Right kidney (tissue), 9 donors: Measurements from ENCODE around the gene BNIP5.

Experiments
- DNase-seq: peaks from one replicate; pipeline ENCODE4 v3.0.0-alpha.2; 2016
- long read RNA-seq, 8 donors: transcript quantifications; one replicate each; lab custom pipeline, GENCODE V29; 2026

BNIP5 gene, protein sequence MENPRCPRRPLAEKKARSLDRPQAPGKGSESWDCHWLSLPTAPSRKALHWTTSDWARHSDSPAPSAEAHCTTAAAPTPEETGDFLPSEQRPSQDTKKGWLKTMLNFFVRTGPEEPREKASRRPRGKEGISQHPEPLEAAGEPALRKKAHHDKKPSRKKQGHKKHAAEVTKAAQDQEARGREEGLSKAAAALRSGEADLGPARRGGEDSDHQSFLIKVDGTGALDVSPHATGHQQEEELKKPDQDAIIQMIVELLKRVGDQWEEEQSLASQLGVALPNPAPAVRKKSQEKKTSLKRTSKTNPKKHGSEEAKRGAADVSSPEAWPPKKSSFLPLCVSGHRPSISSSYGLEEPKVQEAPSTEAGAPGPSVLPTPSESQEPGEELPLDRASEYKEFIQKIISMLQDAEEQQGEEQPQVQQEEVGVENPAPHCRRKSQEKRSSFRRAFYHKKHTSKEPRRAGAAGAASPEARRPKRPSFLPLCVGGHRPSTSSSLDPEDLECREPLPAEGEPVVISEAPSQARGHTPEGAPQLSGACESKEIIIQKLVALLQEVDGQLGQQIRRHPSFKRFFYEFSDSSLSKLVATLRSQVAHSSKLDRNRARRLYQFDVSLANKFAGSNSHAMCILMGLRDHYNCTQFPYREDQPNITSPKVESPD
- long read RNA-seq, donor 1, result 0 reads
- long read RNA-seq, donor 2, result 0 reads
- long read RNA-seq, donor 3, result 0 reads
- long read RNA-seq, donor 4, result 0 reads
- long read RNA-seq, donor 5, result 0 reads
- long read RNA-seq, donor 6, result 0 reads
- long read RNA-seq, donor 7, result 0 reads
- long read RNA-seq, donor 8, result 0 reads

DNA sequence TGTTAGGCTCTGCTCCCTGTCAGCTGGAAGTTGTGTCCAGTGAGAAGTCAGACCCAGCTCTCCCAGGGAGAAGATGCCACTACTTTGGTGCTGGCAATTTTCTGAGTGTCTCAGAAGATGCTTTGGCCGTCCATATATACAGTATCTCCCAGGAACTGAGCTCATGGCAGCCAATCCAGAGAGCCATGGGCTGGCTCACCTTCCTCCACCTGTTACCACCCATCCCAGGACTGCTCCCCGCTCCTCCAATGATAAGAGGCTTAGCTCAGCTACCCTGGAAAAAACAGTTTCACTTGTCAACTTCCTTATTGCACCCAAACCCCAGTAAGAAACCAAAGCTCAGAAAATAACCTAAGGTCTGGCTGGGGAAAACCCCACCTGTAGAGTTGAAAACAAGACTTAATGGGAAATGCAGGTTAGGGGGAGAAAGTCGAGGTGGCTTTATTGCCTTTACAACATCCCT is at the start of gene BNIP5:
Gene BNIP5, minus strand, starts transcription at position 110 of the 463 bp plus-strand sequence. CDS start 6,198 bp downstream, outside the sequence.
- no peak for DNase-seq

DNA sequence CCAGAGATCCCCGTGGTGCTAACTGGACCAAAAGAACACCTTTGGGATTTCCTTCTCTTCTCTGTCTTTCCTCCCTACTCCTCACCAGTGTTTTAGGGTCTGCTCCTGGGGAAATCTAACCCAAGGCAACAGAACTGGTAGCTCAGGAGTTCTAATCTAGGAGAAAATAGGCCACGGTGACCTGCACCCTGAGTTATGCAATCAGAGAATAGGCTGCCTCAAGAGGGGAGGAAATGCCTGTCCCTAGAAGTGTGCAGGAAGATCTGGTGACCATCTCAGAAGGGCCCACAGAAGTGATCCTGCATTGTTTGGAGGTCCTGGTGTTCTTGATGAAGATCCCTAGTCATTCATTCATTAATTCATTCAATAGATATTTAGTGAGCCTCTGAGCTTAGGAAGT is 47.4 kb upstream of the BNIP5 start:
- DNase-seq, result no peak

DNA sequence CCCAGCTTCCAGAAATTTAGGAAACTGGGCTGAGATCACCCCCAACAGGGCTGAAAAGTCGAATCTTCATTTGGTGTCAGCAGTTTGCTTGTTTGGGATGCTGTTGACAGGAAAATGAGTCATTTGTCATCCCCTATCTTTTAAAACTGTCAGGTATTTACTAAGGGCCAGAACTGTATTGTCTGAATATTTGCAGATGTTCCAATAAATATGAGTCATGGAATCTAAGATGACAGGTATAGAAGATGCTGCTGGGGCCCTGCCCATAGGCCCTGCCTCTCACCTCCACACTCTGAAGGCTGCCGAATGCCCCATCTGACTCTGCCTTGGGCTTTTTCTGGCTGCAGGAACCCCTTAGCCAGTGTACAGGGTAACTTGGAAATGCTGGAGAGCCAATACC is 46.9 kb upstream of the BNIP5 start:
- no peak for DNase-seq

DNA sequence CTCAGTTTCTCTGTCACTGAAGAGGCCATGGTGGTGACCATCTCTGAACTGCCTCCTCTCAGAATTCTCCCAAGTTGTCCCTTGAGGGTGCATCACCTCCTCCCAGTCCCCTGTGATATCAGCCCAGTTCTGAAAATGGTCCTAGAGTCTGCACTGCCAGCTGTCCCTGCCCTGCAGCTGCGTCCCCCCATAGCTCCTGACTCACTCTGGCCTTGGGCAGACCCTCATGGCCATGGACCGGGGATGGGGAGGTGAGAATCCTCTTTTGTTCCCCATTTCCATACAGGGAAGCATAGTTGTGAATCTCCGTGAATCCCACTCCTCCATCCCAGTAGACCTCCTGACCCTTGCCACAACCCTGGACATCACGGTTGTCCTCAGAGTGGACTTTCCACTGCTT is 46.3 kb upstream of the BNIP5 start:
- DNase-seq, result no peak

DNA sequence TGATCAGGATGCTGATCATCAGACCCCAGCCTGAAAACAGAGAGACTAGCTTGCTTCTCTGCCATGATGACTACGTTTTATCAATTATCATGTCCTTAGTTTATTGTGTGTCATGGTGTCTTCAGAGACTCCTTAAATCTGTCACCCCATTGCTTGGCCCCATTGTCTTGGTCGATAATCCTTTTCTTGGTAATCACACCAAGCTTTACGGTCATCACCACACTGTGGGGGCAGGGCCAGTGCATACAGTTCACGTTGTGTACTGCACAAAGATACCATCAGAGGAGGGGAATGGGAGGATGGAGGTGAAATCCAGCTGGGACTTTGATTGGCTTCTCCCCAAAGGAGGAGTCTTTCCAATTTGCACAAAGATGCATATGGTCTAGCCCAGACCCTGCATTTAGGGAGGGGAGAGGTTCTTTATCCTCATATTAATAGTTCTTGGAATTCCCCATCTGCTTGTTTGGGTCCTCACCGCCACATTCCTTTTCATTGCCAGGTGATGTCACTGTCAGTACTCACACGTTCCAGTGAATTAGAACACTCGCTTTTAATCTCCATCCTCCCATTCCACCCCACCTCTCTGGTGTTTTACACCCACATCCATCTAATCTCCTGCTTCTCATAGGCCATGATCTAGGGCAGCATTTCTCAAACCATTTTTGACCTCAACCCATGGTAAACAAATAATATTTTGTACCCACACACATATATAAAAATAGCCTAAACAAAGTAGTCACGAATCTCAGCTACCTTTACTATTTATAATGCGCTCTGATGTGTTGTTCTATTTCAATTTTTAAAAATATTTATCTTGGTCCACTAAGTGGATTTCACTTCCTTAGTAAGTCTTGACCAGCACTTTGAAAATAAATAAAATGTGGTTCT is 45.1 kb upstream of the BNIP5 start:
- DNase-seq, result no peak

DNA sequence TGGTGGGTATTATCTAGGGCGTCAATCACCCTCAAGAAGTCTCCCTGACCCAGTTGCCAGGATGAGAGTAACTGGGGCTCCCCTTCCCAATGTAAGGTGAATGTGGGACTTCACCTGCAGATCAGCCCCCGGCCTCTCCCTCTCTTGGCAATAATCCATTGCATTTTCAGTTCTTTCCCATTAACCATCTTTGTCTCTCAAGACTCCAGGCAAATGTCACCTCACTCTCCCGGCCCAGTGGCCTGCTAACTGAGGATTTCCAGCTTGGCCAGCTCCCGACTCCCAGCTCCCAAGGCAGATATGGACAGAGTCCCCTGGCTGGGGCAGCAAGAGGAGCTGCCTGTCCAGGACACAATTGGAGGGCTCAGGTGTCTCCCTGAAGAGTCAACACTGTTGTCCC is 43.5 kb upstream of the BNIP5 start:
- DNase-seq, result no peak

DNA sequence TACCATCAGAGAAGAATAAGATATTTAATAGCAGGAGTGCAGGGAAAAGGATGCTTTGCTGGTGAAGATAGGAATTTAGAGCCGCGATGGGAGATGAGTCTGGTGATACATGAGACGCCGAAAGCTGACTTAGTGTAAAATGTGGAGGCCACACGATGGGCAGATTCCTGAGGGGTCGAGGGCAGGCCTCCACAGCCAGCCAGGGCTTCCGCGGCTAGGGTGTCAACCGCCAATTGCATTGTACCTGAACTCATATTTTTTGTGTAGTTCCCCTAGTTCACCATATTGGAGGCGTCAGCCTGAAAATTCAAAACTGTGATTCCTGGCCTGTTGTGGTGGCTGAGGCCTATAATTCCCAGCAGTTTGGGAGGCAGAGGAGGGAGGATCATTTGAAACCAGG is 42.2 kb upstream of the BNIP5 start:
- DNase-seq, result no peak

DNA sequence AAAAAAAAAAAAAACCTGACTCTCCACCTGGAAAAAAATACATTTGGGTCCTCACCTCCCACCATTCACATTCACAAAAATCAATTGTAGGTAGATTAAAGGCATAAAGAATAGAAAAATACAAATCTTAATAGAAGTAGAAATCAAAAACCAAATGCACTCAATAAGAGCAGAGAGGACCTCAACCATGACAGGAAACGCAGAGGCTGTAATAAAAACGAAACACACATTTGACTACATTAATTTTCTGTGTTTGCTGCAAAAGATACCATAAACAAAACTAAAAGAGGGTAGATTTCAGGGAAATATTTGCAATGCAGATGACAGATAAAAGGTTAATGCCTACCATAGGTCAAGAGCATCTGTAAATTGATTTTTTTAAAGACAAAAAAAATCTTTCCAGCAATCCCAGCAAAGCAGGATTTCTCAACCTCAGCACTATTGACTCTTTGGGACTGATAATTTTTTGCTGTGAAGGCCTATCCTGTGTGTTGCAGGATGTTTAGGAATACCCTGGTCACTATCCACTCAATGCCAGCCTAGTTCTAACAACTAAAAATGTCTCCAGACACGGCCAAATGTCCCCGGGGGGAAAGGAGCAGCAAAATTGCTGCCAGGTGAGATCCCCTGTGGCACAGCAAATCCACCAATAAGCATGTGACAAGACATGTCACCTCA is 41.7 kb upstream of the BNIP5 start:
- no peak for DNase-seq

DNA sequence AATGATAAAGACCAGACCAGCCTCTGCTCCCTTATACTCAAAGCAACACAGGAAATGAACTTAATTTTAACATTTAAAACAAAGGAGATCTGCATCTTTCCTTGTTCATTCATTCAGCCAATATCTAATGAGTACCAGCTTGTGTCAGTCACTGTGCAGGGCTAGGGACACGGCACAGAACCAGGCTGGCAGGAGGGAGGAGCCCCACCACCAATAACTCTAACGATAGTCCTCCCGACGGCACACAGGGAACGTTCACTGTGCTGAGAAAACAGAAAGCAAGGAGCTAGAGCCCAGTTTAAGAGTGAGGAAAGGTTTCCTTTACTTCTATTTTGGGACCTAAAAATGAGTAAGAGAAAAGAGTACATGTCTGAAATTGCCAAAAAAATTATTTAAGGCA is 40.9 kb upstream of the BNIP5 start:
- no peak for DNase-seq

DNA sequence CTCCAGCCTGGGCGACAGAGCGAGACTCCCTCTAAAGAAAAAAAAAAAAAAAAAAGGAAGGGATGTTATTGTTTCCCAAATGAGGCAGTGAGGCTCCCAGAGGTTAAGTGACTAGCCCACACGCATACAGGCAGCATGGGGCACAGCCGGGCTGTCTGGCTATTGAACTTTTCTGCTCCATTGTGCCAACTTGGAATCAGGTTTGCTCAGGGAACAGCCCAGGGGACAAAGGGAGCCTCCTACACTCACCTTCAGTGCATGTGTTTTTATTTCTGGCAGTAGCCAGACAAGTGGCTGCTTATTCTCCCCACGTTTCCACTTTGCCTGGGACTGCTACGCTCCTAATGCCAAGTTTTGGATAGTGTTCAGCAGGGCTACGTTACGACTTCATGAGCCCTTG is 40.1 kb upstream of the BNIP5 start:
- DNase-seq, result no peak

DNA sequence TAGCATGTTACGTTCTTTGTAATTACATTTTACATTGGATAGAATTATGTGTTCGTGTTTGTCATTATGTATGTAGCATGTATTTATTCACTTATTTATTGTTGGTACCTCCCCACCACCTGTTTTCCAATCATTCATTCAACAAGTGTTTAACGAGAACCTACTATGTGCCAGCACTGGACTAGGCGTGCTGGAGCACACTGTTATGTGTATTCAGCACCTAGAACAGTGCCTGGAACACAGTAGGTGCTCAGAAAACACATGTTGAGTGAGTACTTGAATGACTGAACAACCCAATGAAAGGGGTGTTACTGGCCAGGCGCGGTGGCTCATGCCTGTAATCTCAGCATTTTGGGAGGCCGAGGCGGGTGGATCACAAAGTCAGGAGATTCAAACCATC is 39.5 kb upstream of the BNIP5 start:
- DNase-seq, result no peak

DNA sequence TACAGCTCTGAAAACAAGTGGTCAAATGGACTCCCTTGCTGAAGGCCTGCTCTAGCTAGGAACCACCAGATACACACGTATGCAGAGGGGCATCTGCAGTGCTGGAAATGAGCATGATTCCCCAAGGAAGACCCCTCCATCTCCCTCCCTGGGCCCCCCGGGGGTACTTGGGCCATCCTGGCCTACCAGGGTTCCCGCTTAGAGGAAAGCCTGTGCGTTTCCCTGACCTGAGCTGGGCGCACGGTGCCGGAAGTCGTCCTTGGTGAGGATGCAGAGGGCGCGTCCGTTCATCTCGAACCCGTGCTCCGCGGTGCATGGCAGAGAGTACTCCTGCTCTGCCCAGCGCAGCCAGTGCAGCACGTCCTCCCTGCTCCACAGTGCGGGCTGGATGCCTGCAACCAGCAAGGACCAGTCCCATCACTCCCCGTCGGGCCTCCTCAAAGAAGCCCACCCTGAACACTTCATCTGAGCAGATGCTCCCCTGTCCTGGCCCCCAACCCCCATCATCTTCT is 39.0 kb upstream of the BNIP5 start:
- no peak for DNase-seq

DNA sequence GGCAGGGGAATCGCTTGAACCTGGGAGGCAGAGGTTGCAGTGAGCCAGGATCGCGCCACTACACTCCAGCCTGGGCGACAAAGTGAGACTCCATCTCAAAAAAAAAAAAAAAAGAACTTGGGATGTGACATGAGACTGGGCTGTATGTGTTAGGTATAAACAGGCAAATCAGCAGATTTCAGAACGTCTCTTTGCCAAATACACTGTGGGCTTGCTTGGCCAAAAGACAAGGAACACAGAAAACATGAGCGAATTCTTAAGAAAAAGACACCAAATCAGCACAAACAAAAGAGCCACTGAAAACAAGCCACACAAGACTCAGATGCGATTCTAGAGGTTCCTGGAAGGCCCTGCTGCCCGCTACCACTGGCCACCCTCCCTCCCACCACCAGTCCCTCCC is 38.3 kb upstream of the BNIP5 start:
- no peak for DNase-seq

DNA sequence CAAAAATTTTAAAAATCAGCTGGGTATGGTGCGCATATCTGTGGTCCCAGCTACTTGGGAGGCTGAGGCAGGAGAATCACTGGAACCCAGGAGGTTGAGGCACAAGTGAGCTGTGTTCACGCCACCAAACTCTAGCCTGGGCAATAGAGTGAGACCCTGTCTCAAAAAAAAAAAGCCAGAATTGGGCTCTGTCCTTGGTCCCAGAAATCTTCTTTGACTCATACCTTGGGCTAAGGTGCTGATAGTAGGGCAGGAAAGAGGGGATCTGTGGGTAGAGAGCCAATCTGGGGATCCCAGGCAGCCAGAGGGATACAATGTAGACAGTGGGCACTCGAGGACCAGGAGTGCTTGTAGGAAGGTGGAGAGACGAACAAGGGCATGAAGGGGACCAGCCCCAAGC is 37.5 kb upstream of the BNIP5 start:
- DNase-seq, result no peak

DNA sequence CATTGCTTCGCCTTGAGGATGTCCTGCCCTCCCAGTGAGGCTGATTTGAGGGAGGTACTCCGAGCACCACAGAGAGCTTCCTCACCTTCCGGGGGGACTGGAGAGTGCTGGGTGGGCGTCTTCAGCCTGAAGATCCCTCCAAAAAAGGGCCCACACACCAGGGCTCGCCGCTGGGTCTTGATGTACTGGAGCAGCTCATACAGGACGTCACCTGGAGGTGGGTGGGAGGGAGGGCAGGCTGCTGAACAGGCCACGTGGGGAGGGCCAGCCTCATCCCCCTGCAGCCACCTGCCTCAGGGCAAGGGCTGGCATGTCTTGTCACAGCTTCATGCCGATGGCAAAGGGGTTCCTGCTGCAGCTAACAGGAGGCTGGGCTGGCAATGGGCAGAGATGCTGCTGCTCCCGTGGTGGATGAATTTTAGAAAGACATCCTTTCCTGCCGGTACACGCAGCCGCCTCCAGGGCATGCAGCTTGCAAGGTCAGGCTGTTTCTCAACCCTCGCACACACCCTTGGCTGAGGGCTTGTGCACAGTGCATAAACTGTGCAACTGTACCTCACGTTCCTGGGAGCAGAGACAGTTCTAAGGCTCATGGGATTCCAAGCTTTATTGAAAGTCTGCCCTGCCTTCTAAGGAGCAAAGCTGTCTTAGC is 36.8 kb upstream of the BNIP5 start:
- DNase-seq, result no peak

DNA sequence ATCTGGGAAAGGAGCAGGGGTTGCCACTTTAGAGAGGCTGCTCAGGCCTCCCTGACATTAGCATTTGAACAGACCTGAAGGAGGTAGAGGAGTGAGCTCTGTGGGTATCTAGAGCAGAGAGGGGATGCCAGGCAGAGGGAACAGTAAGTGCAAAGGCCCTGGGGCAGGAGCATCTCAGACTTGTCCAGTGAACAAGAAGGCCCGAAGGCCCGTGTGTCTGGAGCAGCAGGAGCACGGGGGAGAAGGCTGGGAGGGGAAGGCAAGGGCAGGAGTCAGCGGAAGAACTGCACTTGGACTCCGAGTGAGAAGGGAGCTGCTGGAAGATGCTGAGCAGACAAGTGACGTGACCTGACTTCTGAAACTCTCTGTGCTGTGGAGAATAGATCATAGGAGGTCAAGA is 35.4 kb upstream of the BNIP5 start:
- DNase-seq, result no peak

DNA sequence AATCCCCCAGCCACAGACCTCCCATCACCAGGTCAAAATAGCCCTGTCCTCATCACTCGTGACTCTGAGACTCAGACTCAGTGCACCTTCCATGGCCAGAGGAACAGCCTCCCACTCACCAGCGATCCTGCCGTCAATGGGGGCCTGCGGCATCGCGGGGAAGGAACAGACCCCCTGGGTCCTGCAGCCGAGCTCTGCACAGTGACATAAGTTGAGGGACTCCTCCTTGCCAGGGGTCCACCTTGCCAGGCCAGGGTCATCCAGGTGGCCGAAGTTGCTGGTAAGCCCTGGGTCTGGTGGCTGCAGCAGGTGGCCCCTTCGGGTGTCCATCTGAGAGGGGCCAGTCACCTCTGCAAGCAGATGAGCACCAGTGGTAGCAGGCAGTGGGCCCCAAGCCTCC is 34.5 kb upstream of the BNIP5 start:
- DNase-seq, result no peak

DNA sequence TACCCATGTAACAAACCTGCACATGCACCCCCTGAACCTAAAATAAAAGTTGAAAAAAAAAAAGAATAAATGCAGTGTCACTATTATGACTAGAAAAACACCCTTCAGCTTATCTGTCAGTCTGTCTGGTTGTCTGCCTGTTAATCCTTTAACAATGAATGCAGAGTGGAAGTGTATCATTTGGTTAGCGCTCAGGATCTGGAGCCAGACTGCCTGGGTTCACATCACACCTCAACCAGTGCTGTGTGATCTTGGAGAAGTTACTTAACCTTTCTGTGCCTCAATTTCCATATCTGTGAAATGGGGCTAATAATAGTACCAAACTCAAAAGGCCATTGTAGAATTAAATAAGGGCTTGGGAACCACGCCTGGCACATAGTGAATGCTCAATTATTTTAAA is 34.0 kb upstream of the BNIP5 start:
- no peak for DNase-seq

DNA sequence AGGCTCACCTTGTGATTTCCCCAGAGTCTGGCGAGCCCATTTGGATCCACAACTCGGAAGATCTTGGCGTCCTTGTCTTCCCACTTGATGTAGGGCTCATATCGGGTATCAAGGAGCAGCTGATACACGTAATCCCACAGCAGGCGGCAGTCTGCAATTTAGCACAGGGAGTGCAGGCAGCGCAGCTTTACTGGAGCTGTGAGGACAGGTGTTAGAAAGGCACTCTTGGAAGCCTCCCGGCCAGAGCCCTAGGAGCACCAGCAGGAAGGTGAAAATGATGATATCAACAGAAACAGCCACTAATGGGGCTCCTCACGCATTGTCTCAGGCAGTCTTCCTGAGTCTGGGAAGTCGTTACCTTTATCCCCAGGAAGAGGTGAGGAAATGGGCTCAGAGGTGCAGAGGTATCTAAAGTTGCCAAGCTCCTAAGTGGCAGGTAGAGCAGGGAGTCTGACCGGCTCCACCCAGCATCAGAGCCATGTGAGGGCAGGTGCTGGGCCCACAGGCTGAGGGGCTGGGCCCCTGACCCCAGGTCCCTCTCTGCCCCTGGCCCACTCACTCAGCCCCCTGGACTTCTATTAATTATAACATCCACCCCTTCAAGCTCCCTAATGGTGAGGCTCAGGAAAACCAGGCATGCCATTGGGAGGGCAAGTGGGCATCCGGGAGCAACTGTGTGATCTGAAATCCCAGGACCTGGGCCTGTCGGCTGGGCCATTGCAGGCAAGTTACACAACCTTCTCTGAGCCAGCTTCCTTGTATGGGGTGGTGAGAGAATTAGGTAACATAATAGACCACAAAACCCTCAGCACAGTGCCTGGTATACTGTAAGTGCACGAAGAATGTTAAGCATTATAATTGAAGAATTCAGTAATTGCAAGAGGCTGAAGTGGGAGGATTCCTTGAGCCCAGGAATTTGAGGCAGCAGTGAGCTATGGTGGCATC is 32.5 kb upstream of the BNIP5 start:
- no peak for DNase-seq

DNA sequence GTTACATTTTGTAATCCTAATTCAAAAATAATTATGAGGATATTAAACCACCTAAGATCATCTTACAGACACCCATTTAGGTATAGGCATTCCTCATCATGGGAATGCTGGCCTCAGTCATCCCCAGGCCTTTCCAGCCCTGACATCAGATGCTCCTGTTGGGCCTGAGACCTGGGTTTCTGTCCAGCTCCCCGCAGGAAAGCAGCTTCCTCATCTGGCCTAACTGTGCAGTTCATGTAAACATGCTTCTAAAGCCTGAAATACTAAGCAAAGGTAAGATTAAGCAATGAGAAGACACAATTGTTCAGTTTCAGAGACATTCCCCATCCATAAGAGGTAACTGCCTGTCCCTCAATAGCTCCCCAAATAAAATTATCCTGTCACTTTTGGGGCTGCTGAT is 31.7 kb upstream of the BNIP5 start:
- no peak for DNase-seq
